WERI-Rb-1 (cell line): ENCODE measurements around the gene DENND1A.

Experiments used
- DNase-seq: peaks from one replicate; pipeline ENCODE4 v3.0.0-alpha.2; 2020
- H3K27ac ChIP-seq: fragments of 250-450 bp; sonication (Bioruptor Pico); 2 replicates; pipeline ENCODE4 v1.5.1; 2020; ENCODE audit warnings: mild to moderate bottlenecking, moderate library complexity
- H3K27me3 ChIP-seq: fragments of 250-450 bp; sonication (Bioruptor Pico); 2 replicates; pipeline ENCODE4 v1.5.1; 2021; ENCODE audit warnings: mild to moderate bottlenecking, low read depth, moderate library complexity; ENCODE audit not compliant: insufficient read depth, severe bottlenecking
- H3K36me3 ChIP-seq: fragments of 250-450 bp; sonication (Bioruptor Pico); 2 replicates; pipeline ENCODE4 v1.5.1; 2020; ENCODE audit warnings: mild to moderate bottlenecking, moderate library complexity
- H3K4me3 ChIP-seq: 2 replicates; pipeline ENCODE4 v1.5.1; 2011; ENCODE audit warnings: low read depth, mild to moderate bottlenecking, control low read depth, low read length
- H3K9me3 ChIP-seq: fragments of 250-450 bp; sonication (Bioruptor Pico); 2 replicates; pipeline ENCODE4 v1.5.1; 2021; ENCODE audit warnings: mild to moderate bottlenecking, moderate library complexity; ENCODE audit not compliant: severe bottlenecking
- TF ChIP-seq, protein P1 (sequence below): IDR thresholded peaks from 2 replicates; pipeline ENCODE4 v1.5.1; 2011; ENCODE audit warnings: low read depth, mild to moderate bottlenecking, control low read depth, inconsistent platforms, low read length

Gene DENND1A

DNA sequence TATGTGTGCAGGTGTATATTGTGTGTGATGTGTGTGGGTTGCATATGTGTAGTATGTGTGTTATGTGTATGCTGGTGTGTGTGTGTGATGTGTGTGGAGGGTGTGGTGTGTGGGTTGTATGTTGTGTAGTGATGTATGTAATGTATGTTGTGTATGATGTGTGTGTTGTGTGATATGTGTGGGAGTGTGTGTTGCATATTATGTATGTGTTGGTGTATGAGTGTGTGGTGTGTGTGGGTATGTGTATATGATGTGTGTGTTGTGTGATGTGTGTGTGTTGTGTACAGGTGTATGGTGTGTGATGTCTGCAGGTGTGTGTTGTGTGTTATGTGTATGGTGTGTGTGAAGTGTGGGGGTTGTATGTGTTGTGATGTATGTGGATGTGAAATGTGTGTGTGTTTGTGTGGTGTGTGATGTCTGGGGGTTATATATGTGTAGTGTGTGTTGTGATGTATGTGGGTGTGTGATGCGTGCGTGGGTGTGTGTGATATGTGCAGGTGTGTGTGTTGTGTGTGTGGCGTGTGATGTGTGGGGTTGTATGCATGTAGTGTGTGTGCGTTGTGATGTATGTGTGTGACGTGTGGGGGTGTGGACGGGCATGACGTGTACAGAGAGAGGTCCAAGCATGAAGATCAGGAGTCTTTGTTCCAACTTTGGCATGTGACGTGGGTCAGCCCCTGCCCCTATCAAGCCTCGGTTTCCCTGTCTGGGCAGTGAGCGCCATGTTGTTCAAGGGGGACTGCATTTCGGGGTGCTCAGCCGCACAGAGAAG, 582.5 kb downstream of the DENND1A start:
- DNase-seq, result no peak
- Histone ChIP-seq H3K9me3 (no peaks in the 10 kb centered on the region), H3K36me3 (no peaks in the 10 kb centered on the region), H3K27ac (no peak overlapping the region), H3K27me3 (no peaks in the 10 kb centered on the region), H3K4me3 (no peak overlapping the region)
- TF ChIP-seq, protein P1, sequence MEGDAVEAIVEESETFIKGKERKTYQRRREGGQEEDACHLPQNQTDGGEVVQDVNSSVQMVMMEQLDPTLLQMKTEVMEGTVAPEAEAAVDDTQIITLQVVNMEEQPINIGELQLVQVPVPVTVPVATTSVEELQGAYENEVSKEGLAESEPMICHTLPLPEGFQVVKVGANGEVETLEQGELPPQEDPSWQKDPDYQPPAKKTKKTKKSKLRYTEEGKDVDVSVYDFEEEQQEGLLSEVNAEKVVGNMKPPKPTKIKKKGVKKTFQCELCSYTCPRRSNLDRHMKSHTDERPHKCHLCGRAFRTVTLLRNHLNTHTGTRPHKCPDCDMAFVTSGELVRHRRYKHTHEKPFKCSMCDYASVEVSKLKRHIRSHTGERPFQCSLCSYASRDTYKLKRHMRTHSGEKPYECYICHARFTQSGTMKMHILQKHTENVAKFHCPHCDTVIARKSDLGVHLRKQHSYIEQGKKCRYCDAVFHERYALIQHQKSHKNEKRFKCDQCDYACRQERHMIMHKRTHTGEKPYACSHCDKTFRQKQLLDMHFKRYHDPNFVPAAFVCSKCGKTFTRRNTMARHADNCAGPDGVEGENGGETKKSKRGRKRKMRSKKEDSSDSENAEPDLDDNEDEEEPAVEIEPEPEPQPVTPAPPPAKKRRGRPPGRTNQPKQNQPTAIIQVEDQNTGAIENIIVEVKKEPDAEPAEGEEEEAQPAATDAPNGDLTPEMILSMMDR, result no peak

DNA sequence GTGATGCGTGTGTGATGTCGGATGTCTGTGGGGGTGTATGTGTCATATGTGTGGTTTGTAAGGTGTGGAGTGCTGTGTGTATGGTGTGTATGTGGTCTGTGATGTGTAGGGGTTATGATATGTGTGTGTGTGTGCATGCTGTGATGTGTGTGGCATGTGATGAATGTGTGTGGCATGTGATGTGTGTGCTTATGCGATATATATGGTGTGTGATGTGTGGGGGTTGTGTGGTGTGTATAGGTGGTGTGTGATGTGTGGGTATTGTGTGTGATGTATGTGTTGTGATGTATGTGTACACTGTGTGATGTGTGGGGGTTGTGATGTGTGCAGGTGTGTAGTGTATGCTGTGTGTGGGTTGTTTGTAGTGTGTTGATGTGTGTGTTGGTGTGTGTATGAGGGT, 583.1 kb downstream of the DENND1A start:
- H3K9me3 ChIP-seq, result no peaks in the 10 kb centered on the region
- no peak for DNase-seq
- no peaks in the 10 kb centered on the region for H3K27me3 ChIP-seq
- no peak overlapping the region for H3K27ac ChIP-seq
- no peak overlapping the region for H3K4me3 ChIP-seq
- TF ChIP-seq, protein P1, result no peak
- H3K36me3 ChIP-seq, result no peaks in the 10 kb centered on the region

- Histone ChIP-seq H3K36me3 (no peaks in the 10 kb centered on the region), H3K9me3 (no peaks in the 10 kb centered on the region), H3K27me3 (no peaks in the 10 kb centered on the region), H3K4me3 (no peak overlapping the region), H3K27ac (peak overlapping the region; percentile 16)
- no peak for DNase-seq
- TF ChIP-seq, protein P1, result no peak
Measured at GRCh38 chr9:123346026-123346425, 583.9 kb downstream of the DENND1A start.

GRCh38 chr9:123345567-123345955, 584.4 kb downstream of the DENND1A start:
- DNase-seq, result peak; percentile 51
- Histone ChIP-seq H3K27ac (peak overlapping the region; percentile 16), H3K9me3 (no peaks in the 10 kb centered on the region), H3K36me3 (no peaks in the 10 kb centered on the region), H3K27me3 (no peaks in the 10 kb centered on the region), H3K4me3 (no peak overlapping the region)
- TF ChIP-seq, protein P1, result no peak

GRCh38 chr9:123344192-123344949, 585.6 kb downstream of the DENND1A start:
- TF ChIP-seq, protein P1, result no peak
- no peaks in the 10 kb centered on the region for H3K36me3 ChIP-seq
- H3K27ac ChIP-seq, result no peak overlapping the region
- H3K27me3 ChIP-seq, result no peaks in the 10 kb centered on the region
- no peak overlapping the region for H3K4me3 ChIP-seq
- no peak for DNase-seq
- H3K9me3 ChIP-seq, result no peaks in the 10 kb centered on the region
